IMR-90 (cell line): ENCODE data around the gene VPS8. TPM values are rescaled to one million over a fixed set of nuclear protein-coding genes. Genes with fewer than 3 reads are reported as not detected.

ENCODE experiments used
- ATAC-seq: fragments of 200-7000 bp; cut with Tn5 transposase; 2 replicates; pipeline ENCODE4 v1.9.1; 2020; ENCODE audit warnings: low read depth, mild to moderate bottlenecking, moderate library complexity
- BruUV-seq: library from RNA; stranded (reverse); fragments of 400-500 nt; replicated peaks from 2 replicates; lab custom pipeline; 2021; lab: Mats Ljungman, UMichigan
- CTCF ChIA-PET: fragments of 300-600 bp; formaldehyde crosslinking; extraction: SDS; loops from one replicate; lab custom pipeline; 2021; ENCODE audit warnings: antibody characterized with exemption; lab: Yijun Ruan, JAX
- POLR2A ChIA-PET: fragments of 300-600 bp; sonication (Branson Sonifier 250); formaldehyde crosslinking; loops from one replicate; lab custom pipeline; 2022; ENCODE audit warnings: antibody characterized with exemption; ENCODE audit not compliant: unreplicated experiment; lab: Charles Lee
- DNase-seq: peaks from one replicate; pipeline ENCODE4 v3.0.0; 2013
- H2AFZ ChIP-seq: replicated peaks from 2 replicates; pipeline ENCODE3; 2013; ENCODE audit warnings: low read length, mild to moderate bottlenecking; ENCODE audit not compliant: poor library complexity
- H2AK5ac ChIP-seq: 2 replicates; pipeline ENCODE4 v1.6.1; 2013; ENCODE audit warnings: low read depth, low read length, inconsistent platforms
- H2AK9ac ChIP-seq: replicated peaks from 2 replicates; pipeline ENCODE3; 2013; ENCODE audit warnings: mild to moderate bottlenecking, low read depth, low read length, moderate library complexity; ENCODE audit not compliant: poor library complexity
- H2BK120ac ChIP-seq: 2 replicates; pipeline ENCODE4 v1.6.1; 2013; ENCODE audit warnings: low read depth, low read length, inconsistent platforms
- H2BK15ac ChIP-seq: 3 replicates; pipeline ENCODE4 v1.6.1; 2013; ENCODE audit warnings: low read depth, low read length, inconsistent platforms
- H2BK20ac ChIP-seq: 2 replicates; pipeline ENCODE4 v1.6.1; 2013; ENCODE audit warnings: low read depth, mild to moderate bottlenecking, inconsistent platforms, low read length, moderate library complexity
- H2BK5ac ChIP-seq: 2 replicates; pipeline ENCODE4 v1.6.1; 2013; ENCODE audit warnings: mild to moderate bottlenecking, low read depth, low read length, inconsistent platforms; ENCODE audit not compliant: poor library complexity, severe bottlenecking
- H3K14ac ChIP-seq: replicated peaks from 2 replicates; pipeline ENCODE4 v1.6.1; 2013; ENCODE audit warnings: low read depth, low read length, inconsistent platforms
- H3K18ac ChIP-seq: 2 replicates; pipeline ENCODE4 v1.6.1; 2013; ENCODE audit warnings: low read depth, low read length, control low read depth
- H3K23ac ChIP-seq: 2 replicates; pipeline ENCODE4 v1.6.1; 2013; ENCODE audit warnings: low read depth, low read length, inconsistent platforms
- H3K27ac ChIP-seq: 2 replicates; pipeline ENCODE4 v1.5.1; 2013; ENCODE audit warnings: mild to moderate bottlenecking, control low read depth, low read length; ENCODE audit not compliant: insufficient read depth
- H3K27me3 ChIP-seq: 2 replicates; pipeline ENCODE4 v1.6.1; 2013; ENCODE audit warnings: low read length; ENCODE audit not compliant: control insufficient read depth, insufficient read depth
- H3K36me3 ChIP-seq: 2 replicates; pipeline ENCODE4 v1.6.1; 2013; ENCODE audit warnings: low read length, mixed read lengths; ENCODE audit not compliant: control insufficient read depth, insufficient read depth
- H3K4ac ChIP-seq: 2 replicates; pipeline ENCODE4 v1.6.1; 2013; ENCODE audit warnings: low read depth, low read length, inconsistent platforms
- H3K4me1 ChIP-seq: 2 replicates; pipeline ENCODE4 v1.6.1; 2013; ENCODE audit warnings: low read length, mixed read lengths; ENCODE audit not compliant: control insufficient read depth, insufficient read depth
- H3K4me2 ChIP-seq: 2 replicates; pipeline ENCODE4 v1.6.1; 2013; ENCODE audit warnings: low read depth, mild to moderate bottlenecking, control low read depth, low read length, moderate library complexity
- H3K4me3 ChIP-seq: 2 replicates; pipeline ENCODE4 v1.5.1; 2013; ENCODE audit warnings: low read depth, mild to moderate bottlenecking, control low read depth, low read length, moderate library complexity; ENCODE audit not compliant: insufficient read depth
- H3K56ac ChIP-seq: 2 replicates; pipeline ENCODE4 v1.6.1; 2013; ENCODE audit warnings: low read length, inconsistent platforms; ENCODE audit not compliant: insufficient read depth; ENCODE audit errors: extremely low read depth
- H3K79me1 ChIP-seq, 2 experiments: 2 replicates each; pipeline ENCODE4 v1.6.1; 2013; ENCODE audit warnings: low read length in 2 of 2, inconsistent platforms in 1 of 2, low read depth in 1 of 2
- H3K9ac ChIP-seq: 2 replicates; pipeline ENCODE4 v1.6.1; 2013; ENCODE audit warnings: low read depth, low read length, control low read depth
- H3K9me1 ChIP-seq: 2 replicates; pipeline ENCODE4 v1.6.1; 2013; ENCODE audit warnings: low read length, inconsistent platforms; ENCODE audit not compliant: insufficient read depth
- H3K9me3 ChIP-seq: 2 replicates; pipeline ENCODE4 v1.6.1; 2013; ENCODE audit warnings: low read length; ENCODE audit not compliant: control insufficient read depth, insufficient read depth
- H4K20me1 ChIP-seq: 2 replicates; pipeline ENCODE4 v1.6.1; 2013; ENCODE audit warnings: low read length, inconsistent platforms; ENCODE audit not compliant: insufficient read depth
- H4K5ac ChIP-seq: 2 replicates; pipeline ENCODE4 v1.6.1; 2013; ENCODE audit warnings: mild to moderate bottlenecking, low read depth, low read length, control low read depth
- H4K8ac ChIP-seq, 2 experiments: 2 replicates each; pipeline ENCODE4 v1.6.1; 2013; ENCODE audit warnings: low read depth in 2 of 2, low read length in 2 of 2, control low read depth in 1 of 2, inconsistent platforms in 1 of 2
- H4K91ac ChIP-seq: 2 replicates; pipeline ENCODE4 v1.6.1; 2013; ENCODE audit warnings: low read depth, low read length, inconsistent platforms; ENCODE audit not compliant: insufficient read depth
- BHLHE40 ChIP-seq: fragments of 150-350 bp; IDR thresholded peaks from 2 replicates; pipeline ENCODE4 v1.6.1; 2016; ENCODE audit warnings: mild to moderate bottlenecking, low read depth, low read length
- CEBPB ChIP-seq: IDR thresholded peaks from 2 replicates; pipeline ENCODE4 v1.6.1; 2012; ENCODE audit warnings: low read depth, low read length, improper control_type of control experiment
- FOS ChIP-seq: fragments of 150-350 bp; IDR thresholded peaks from 2 replicates; pipeline ENCODE4 v1.6.1; 2016; ENCODE audit warnings: low read depth, low read length
- MAZ ChIP-seq: IDR thresholded peaks from 2 replicates; pipeline ENCODE4 v1.6.1; 2012; ENCODE audit warnings: low read depth, mild to moderate bottlenecking, low read length, improper control_type of control experiment, moderate library complexity, borderline replicate concordance
- MXI1 ChIP-seq: IDR thresholded peaks from 2 replicates; pipeline ENCODE4 v1.6.1; 2012; ENCODE audit warnings: low read depth, mild to moderate bottlenecking, low read length, moderate library complexity, borderline replicate concordance
- NFE2L2 ChIP-seq: fragments of 150-350 bp; IDR thresholded peaks from 2 replicates; pipeline ENCODE4 v1.6.1; 2016; ENCODE audit warnings: low read depth, mild to moderate bottlenecking, low read length
- RAD21 ChIP-seq: IDR thresholded peaks from 2 replicates; pipeline ENCODE4 v1.6.1; 2012; ENCODE audit warnings: low read length, improper control_type of control experiment
- RCOR1 ChIP-seq: IDR thresholded peaks from 2 replicates; pipeline ENCODE4 v1.6.1; 2012; ENCODE audit warnings: mild to moderate bottlenecking, low read length, improper control_type of control experiment; ENCODE audit not compliant: insufficient replicate concordance
- WGBS, 2 experiments: methylation state at CpG; one replicate each; pipeline versions ENCODE4 v1.1.5 to v1.1.7; 2013; ENCODE audit warnings: missing lambda C conversion rate in 2 of 2; ENCODE audit not compliant: insufficient read length in 1 of 2; ENCODE audit errors: extremely low coverage in 2 of 2; 5-methylcytosine and 5-hydroxymethylcytosine counted together
- dilution Hi-C: fragments of 300-500 bp; cut with HindIII; formaldehyde crosslinking; loops from one replicate; pipeline ENCODE4 v1.14.3; 2018; ENCODE audit warnings: low sequenced_read_pairs; ENCODE audit not compliant: unreplicated experiment
- in situ Hi-C: fragments of 300-500 bp; cut with MboI; formaldehyde crosslinking; loops from 3 replicates; pipeline ENCODE4 v1.14.3; 2019; ENCODE audit warnings: low sequenced_read_pairs, inconsistent platforms, mixed read lengths
- intact Hi-C: fragments of 100-400 bp; cut with micrococcal nuclease; formaldehyde crosslinking; loops from 2 replicates; pipeline ENCODE4 v1.10.0; 2022
- polyA plus RNA-seq, 3 experiments: library from polyadenylated mRNA; depleted of rRNA; stranded (reverse); fragments of >200 nt; gene quantifications; 2 replicates each; pipeline ENCODE4 v1.2.3, GENCODE V29; 2012; ENCODE audit warnings: low replicate concordance in 1 of 3
- total RNA-seq: library from RNA; depleted of rRNA; stranded (reverse); fragments of >200 nt; gene quantifications from 2 replicates; pipeline ENCODE4 v1.2.3, GENCODE V29; 2012
- TF ChIP-seq, protein P1 (sequence below): fragments of 150-350 bp; IDR thresholded peaks from 2 replicates; pipeline ENCODE4 v1.6.1; 2017; ENCODE audit warnings: mild to moderate bottlenecking, antibody characterized with exemption, low read length, low read depth
- TF ChIP-seq, protein P2 (sequence below): conservative IDR thresholded peaks from 2 replicates; pipeline ENCODE4 v1.5.1; 2012; ENCODE audit warnings: mild to moderate bottlenecking, low read depth, low read length, improper control_type of control experiment

Gene VPS8
- total and polyA plus RNA-seq, 2 of the 4 experiments (the other 2 are of a cell fraction), result 14.0 to 56.1 TPM

DNA sequence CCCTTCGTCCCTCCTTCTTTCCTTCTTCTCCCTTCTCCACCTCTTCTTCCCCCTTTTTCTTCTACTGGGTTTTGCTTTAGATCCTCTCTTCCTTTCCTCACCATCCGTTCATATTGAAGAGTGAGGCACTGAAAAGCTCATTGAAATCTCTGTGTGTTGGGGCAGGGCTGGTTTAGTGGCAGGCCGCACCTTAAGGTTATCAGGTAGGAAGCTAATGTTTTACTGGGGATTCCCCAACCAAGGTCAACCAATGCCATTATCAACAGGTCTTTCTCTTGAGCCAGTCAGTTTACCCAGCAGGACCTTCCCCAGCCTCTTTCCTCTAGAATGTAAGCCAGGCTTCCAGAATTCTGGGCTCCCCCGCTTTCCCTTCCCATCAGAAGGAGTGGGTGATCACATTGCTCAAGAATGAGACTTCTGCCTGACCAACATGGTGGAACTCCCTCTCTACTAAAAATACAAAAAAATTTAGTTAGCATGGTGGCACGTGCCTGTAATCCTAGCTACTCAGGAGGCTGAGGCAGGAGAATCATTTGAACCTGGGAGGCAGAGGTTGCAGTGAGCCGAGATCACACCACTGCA, 11.5 kb upstream of the VPS8 start:
- Histone ChIP-seq H2AFZ (no peak overlapping the region), H4K5ac (no peak overlapping the region), H4K20me1 (no peaks in the 10 kb centered on the region), H3K14ac (no peak overlapping the region), H2BK20ac (no peak overlapping the region), H2BK120ac (no peak overlapping the region), H4K8ac (no peak overlapping the region), H3K4me3 (no peak overlapping the region), H3K79me1 (no peaks in the 10 kb centered on the region), H3K18ac (no peak overlapping the region), H3K36me3 (no peaks in the 10 kb centered on the region), H3K9me1 (no peaks in the 10 kb centered on the region), H2AK5ac (no peak overlapping the region), H2AK9ac (peak overlapping the region; percentile 62), H3K4me1 (0 out of 2 replicates have a peak, but pooled peaks cover 2% of the 10 kb centered on the region), H3K9ac (no peak overlapping the region), H3K23ac (no peak overlapping the region), H3K27me3 (peaks cover 2% of the 10 kb centered on the region; the same call in 1 of the 2 replicates), H3K56ac (no peak overlapping the region), H2BK15ac (no peak overlapping the region), H3K9me3 (no peaks in the 10 kb centered on the region), H3K4me2 (no peak overlapping the region), H3K27ac (no peak overlapping the region), H4K91ac (no peak overlapping the region), H3K4ac (no peak overlapping the region), H2BK5ac (no peak overlapping the region)
- ATAC-seq (no peak), DNase-seq (no peak)
- CTCF ChIA-PET, result no interaction called here
- dilution Hi-C loops (no loop called here), in situ Hi-C loops (loop anchor here (10.0 kb wide), 1 partner anchor 426 kb away; the partner anchor contains the start of gene THPO), intact Hi-C loops (loop anchor here (5.0 kb wide), 1 partner anchor 428 kb away; no protein-coding TSS in a partner anchor)
- POLR2A ChIA-PET, result no interaction called here
- no TSS peak for BruUV-seq
- WGBS, 2 experiments, result no CpG with 5 or more reads among the region's 6 CpGs
- TF ChIP-seq, protein P1, sequence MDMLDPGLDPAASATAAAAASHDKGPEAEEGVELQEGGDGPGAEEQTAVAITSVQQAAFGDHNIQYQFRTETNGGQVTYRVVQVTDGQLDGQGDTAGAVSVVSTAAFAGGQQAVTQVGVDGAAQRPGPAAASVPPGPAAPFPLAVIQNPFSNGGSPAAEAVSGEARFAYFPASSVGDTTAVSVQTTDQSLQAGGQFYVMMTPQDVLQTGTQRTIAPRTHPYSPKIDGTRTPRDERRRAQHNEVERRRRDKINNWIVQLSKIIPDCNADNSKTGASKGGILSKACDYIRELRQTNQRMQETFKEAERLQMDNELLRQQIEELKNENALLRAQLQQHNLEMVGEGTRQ, result no peak
- TF ChIP-seq FOS (no peak), MXI1 (no peak), RAD21 (no peak), CEBPB (no peak), MAZ (no peak), BHLHE40 (no peak), RCOR1 (no peak), NFE2L2 (no peak)
- TF ChIP-seq, protein P2, sequence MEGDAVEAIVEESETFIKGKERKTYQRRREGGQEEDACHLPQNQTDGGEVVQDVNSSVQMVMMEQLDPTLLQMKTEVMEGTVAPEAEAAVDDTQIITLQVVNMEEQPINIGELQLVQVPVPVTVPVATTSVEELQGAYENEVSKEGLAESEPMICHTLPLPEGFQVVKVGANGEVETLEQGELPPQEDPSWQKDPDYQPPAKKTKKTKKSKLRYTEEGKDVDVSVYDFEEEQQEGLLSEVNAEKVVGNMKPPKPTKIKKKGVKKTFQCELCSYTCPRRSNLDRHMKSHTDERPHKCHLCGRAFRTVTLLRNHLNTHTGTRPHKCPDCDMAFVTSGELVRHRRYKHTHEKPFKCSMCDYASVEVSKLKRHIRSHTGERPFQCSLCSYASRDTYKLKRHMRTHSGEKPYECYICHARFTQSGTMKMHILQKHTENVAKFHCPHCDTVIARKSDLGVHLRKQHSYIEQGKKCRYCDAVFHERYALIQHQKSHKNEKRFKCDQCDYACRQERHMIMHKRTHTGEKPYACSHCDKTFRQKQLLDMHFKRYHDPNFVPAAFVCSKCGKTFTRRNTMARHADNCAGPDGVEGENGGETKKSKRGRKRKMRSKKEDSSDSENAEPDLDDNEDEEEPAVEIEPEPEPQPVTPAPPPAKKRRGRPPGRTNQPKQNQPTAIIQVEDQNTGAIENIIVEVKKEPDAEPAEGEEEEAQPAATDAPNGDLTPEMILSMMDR, result no peak
